ENCODE results near the gene MRTFB.

DNA sequence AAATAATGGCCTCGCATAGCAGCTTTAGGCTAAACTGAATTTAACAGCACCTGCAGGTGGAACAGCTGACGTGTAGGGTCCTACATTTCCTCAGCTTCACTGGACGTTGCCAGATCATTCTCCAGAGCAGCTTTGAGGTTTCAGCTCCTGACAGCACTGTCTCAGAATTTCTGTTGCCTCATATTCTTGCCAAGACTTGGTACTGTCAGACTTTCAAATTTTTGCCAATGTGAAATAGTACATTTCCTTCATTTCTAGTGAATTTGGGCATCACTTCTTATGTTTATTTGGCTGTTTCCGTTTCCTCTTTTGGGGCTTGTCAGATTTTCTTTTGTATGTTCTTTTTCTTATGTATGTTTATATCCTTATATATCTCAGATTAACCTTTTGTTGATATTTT lies 48.7 kb downstream of the MRTFB start:
- TF ChIP-seq, protein P1, sequence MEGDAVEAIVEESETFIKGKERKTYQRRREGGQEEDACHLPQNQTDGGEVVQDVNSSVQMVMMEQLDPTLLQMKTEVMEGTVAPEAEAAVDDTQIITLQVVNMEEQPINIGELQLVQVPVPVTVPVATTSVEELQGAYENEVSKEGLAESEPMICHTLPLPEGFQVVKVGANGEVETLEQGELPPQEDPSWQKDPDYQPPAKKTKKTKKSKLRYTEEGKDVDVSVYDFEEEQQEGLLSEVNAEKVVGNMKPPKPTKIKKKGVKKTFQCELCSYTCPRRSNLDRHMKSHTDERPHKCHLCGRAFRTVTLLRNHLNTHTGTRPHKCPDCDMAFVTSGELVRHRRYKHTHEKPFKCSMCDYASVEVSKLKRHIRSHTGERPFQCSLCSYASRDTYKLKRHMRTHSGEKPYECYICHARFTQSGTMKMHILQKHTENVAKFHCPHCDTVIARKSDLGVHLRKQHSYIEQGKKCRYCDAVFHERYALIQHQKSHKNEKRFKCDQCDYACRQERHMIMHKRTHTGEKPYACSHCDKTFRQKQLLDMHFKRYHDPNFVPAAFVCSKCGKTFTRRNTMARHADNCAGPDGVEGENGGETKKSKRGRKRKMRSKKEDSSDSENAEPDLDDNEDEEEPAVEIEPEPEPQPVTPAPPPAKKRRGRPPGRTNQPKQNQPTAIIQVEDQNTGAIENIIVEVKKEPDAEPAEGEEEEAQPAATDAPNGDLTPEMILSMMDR (IDR thresholded peaks at IDR 0.05; ENCODE audit: borderline replicate concordance, extremely low read depth, low read length, poor library complexity, severe bottlenecking): no peak
- TF ChIP-seq EZH2 (IDR thresholded peaks at IDR 0.05; ENCODE audit: borderline replicate concordance, low read depth, low read length, severe bottlenecking): no peak
